Renal cortical epithelial cell (primary cell): ENCODE measurements around the gene TIMELESS. TPM values are rescaled to one million over a fixed set of nuclear protein-coding genes. Genes with fewer than 3 reads are reported as not detected.
A peak's percentile ranks its signal among the peaks of the same experiment; 100 is the strongest.
"Not testable (repeated sequence)": the region's sequence is repeated elsewhere in the genome, so short reads cannot be mapped to it uniquely, and the experiment has no call there.

ENCODE experiments used
- DNase-seq: peaks from one replicate; pipeline ENCODE4 v3.0.0-alpha.2; 2011; ENCODE audit warnings: low read depth
- total RNA-seq: library from RNA; depleted of rRNA; stranded (reverse); fragments of >200 nt; gene quantifications from 2 replicates; pipeline ENCODE4 v1.2.3, GENCODE V29; 2014

The TIMELESS gene, protein sequence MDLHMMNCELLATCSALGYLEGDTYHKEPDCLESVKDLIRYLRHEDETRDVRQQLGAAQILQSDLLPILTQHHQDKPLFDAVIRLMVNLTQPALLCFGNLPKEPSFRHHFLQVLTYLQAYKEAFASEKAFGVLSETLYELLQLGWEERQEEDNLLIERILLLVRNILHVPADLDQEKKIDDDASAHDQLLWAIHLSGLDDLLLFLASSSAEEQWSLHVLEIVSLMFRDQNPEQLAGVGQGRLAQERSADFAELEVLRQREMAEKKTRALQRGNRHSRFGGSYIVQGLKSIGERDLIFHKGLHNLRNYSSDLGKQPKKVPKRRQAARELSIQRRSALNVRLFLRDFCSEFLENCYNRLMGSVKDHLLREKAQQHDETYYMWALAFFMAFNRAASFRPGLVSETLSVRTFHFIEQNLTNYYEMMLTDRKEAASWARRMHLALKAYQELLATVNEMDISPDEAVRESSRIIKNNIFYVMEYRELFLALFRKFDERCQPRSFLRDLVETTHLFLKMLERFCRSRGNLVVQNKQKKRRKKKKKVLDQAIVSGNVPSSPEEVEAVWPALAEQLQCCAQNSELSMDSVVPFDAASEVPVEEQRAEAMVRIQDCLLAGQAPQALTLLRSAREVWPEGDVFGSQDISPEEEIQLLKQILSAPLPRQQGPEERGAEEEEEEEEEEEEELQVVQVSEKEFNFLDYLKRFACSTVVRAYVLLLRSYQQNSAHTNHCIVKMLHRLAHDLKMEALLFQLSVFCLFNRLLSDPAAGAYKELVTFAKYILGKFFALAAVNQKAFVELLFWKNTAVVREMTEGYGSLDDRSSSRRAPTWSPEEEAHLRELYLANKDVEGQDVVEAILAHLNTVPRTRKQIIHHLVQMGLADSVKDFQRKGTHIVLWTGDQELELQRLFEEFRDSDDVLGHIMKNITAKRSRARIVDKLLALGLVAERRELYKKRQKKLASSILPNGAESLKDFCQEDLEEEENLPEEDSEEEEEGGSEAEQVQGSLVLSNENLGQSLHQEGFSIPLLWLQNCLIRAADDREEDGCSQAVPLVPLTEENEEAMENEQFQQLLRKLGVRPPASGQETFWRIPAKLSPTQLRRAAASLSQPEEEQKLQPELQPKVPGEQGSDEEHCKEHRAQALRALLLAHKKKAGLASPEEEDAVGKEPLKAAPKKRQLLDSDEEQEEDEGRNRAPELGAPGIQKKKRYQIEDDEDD
- total RNA-seq: 5.2 and 8.7 TPM in 2 replicates

DNA sequence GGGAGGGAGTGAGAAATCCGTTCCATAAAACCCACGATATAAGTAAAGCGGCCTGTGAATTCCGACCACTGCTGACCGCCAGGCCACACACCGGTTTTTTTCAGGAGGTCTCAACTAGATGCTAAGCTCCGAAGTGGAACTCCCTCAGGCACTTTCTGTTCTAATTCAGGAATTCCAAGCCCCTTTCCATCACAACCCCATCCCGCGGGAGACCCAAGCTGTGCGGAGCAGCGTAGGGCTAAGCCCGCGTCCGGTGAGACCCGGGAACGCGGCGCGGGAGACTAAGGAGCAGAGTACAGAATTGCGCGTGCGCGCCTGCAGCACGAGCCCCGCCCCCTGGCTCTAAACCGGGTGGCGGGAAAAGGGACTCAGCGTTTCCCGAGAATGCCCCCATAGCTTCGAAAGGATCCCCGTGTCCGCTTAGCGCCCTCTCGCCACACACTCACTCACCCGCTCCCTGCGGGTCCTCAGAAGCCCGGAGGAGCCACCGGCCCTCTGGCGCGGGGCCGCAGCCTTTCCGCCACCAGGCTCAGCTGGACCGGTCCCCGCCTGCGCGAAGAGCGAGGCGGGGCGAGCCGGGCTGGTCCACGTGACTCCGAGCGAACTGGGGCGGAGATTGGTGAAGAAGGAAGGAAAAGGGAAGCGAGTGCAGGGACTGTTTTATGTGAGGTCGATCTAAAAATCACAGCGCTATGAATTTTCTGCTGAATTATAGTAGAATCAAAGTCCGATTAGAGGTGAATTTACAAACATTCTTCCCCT is at the start of gene TIMELESS:
Gene TIMELESS (minus strand): TSS at position 567 of the 762 bp plus-strand sequence. CDS start 15,256 bp downstream, outside the sequence.
- peak; percentile 73 for DNase-seq

DNA sequence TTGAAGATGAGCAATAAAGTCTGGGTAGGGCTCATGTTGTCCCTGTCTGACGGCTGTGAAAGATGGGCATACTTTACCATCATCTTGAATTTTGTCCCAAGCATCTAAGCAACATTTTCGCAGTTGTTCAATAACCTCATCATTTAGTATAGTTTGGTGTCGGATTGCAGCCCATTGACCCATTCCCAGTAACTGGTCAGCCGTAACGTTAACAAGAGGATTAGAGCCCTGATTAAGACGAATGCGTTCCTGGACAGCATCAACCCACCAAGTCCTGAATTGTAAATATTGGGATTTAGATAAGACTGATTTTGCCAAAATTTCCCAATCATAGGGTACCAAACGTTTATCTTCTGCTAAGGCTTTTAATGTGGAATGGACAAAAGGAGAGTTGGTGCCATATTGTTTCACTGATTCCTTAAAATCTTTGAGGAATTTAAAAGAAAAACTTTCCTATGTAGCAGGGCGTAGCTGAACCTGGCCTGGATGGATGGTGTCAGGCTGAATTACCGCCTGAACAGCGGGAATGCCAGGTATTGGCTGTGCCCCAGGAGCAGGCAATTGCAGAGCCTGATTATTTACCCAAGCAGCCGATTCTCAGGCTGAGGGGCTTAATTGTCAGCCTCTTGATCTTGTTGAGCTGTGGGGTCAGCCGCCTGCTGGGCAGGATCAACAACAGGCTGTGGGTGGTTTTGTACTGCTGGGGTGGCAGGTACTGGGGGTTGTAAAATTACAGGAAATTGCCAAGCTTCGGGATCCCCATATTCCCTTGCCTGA is 49.1 kb upstream of the TIMELESS start:
- not testable (repeated sequence) for DNase-seq

DNA sequence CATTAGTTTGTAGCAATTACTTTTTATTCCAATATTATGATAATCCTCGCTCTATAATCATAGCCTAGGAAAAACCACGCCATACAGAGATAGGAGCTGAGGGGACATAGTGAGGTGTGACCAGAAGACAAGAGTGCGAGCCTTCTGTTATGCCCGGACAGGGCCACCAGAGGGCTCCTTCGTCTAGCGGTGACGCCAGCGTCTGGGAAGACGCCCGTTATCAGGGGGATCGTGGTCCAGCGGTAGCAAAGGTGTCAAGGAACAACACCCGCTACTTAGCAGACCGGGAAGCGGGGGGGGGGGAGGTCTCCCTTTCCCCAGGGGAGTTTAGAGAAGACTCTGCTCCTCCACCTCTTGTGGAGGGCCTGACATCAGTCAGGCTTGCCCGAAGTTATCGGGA is 47.5 kb upstream of the TIMELESS start:
- not testable (repeated sequence) for DNase-seq

DNA sequence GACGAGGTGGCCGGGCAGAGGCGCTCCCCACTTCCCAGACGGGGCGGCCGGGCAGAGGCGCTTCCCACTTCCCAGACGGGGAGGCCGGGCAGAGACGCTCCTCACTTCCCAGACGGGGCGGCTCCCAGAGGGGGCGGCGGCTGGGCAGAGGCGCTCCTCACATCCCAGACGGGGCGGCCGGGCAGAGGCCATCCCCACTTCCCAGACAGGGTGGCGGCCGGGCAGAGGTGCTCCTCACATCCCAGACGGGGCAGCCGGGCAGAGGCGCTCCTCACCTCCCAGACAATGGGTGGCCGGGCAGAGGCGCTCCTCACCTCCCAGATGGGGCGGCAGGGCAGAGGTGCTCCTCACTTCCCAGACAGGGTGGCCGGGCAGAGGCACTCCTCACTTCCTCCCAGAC is 45.3 kb upstream of the TIMELESS start:
- not testable (repeated sequence) for DNase-seq

DNA sequence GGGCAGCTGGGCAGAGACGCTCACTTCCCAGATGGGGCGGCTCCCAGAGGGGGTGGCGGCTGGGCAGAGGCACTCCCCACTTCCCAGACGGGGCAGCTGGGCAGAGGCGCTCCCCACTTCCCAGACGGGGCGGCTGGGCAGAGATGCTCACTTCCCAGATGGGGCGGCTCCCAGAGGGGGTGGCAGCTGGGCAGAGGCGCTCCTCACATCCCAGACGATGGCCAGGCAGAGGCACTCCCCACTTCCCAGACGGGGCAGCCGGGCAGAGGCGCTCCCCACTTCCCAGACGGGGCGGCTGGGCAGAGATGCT is 44.8 kb upstream of the TIMELESS start:
- DNase-seq: not testable (repeated sequence)

DNA sequence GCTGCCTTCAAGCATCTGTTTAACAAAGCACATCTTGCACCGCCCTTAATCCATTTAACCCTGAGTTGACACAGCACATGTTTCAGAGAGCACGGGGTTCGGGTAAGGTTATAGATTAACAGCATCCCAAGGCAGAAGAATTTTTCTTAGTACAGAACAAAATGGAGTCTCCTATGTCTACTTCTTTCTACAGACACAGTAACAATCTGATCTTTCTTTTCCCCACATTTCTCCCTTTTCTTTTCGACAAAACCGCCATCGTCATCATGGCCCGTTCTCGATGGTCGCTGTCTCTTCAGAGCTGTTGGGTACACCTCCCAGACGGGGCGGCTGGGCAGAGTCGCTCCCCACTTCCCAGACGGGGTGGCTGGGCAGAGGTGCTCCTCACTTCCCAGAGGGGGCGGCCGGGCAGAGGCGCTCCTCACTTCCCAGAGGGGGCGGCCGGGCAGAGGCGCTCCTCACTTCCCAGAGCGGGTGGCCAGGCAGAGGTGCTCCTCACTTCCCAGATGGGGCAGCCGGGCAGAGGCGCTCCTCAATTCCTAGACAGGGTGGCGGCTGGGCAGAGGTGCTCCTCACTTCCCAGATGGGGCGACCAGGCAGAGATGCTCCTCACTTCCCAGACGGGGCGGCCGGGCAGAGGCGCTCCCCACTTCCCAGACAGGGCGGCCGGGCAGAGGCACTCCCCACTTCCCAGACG is 44.3 kb upstream of the TIMELESS start:
- not testable (repeated sequence) for DNase-seq

DNA sequence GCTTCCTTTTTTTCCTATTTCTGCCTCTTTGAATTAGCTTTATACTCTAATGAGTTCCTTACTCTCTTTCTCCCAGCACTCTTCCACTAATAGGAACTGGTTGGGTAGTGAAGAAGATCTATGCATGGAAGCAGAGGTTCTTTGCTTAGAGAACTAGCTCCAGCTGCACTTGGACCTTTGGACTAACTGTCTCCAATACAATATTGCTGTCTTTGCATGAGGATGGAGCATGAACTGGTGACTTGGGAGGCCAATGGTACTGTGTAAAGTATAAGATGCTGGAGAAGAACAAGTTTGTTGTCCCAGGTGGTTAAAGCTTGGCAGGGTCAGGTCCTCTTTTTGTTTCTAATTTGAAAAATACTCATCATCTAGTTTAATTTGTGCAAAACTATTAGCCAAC is 41.1 kb upstream of the TIMELESS start:
- DNase-seq: no peak

DNA sequence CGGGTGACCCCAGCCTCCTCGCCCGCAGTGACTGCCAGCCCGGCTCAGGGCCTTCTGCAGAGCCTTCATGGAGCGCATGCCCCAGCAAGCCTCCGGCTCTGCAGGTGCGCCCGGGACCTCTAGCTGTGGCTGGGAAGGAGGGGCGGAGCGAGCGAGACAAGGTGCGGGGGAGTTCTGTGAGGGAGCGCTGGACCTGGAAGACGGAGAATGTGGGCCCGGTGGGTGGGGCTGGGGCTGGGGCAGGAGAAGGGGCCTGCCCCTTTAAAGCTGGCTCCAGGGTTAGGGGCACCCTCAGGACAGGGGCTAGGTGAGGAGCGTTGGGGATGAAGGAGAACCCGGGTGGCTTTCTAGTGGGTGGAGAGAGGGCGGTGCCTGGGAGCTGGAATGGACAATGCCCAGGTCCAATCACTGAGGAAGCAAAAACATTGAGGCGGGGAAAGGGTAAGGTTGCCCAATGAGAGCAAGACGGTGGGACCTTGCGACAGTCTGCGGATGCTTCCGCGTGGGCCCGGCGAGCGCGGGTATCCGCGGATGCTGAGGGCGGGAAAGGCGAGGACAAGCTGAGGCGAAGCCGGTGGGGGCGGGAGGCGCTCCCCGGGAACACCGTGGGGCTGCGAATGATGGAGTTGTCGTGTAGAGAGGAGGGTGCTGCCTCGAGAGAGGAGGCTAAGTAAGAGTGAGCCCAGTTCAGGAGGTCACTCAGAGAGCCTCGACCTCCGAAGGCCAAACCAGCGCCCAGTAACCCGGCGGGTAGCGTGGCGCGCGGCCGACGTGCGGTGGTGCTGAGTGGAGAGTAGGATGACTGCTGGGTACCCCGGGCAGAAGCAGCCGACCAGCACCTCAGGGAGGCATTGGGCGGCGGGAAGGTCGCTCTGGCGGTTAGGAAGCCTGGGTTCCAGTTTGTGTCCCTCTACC is 39.1 kb upstream of the TIMELESS start, which contains the start of gene GLS2:
Gene GLS2 (minus strand): TSS at position 121 of the 915 bp plus-strand sequence. CDS start 43 bp downstream, at position 78.
- DNase-seq: peak; percentile 79

DNA sequence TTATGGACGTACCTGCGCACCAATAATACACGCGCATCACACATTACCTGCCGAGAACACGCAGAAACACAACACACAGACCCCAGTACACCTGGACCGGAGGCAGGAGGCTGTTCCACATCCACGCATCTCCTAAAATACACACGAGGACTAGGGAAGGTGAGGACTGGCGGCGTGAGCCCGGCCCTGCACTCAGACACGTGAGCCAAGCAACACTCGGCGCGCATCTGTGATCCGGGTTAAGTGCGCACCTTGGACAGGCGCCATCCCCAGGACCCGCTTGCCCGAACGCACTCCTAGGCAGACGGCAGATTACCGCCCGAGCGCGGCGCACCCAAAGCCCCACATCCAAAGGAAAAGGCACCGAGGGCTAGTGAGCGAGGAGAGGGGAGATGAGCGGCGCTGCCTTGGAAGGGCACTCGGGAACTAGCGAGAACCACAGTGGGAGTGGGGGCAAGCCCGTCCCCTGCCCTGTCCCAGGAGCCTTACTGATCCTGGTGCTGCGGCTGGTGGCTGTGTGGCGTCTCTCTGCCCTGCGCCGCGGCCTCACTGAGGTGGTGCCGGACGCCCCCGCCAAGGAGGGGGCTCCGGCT is 38.3 kb upstream of the TIMELESS start:
- DNase-seq: no peak

DNA sequence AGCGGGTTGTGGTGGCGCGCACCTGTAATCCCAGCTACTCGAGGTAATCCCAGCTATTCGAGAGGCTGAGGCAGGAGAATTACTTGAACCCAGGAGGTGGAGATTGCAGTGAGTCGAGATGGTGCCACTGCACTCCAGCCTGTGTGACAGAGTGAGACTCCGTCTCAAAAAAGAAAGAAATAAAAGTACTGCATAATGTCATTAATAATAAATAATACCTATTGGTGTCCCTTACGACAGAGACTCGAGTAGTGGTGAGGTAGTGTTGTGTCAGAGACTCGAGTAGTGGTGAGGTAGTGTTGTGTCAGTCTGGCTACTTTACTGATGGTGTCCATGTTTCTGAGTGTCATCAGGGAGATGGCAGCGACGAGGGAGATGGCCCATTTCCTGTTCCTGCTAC is 37.5 kb upstream of the TIMELESS start:
- DNase-seq: no peak

DNA sequence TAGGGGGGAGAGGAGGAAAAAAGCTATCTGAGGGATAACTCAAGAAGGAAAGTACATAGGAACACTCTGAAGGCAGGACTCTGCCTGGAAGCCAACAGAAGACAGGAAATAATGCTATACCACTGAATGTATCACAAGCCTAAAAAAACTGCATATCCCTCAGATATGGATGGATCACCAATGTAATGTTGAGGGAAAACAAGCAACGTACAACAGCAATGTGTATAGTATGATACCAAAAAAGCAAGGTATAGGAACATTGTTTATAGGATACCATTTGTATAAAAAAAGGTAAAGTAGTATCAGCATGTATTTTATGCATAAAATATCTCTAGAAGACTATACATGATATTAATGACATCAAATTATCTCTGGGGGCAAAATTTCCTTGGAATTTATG is 35.3 kb upstream of the TIMELESS start:
- no peak for DNase-seq

DNA sequence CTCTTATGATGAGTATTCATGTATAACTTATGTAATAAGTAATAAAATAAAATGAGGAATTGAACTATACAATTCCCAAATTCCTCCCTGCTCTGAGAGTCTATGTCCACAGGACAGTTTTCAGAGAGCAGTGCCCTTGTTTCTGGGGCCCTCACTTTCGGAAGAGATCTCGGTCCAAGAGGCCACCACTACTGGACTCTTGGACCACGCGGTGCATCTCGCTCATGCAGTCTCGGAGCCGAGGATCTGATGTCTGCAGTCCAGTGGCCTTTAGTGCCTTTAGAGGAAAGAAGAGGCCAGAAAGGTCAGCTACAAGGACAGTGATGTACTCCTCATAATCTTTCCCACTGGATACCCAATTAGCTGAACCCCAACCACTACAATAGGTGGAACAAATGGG is 30.4 kb upstream of the TIMELESS start:
- no peak for DNase-seq

DNA sequence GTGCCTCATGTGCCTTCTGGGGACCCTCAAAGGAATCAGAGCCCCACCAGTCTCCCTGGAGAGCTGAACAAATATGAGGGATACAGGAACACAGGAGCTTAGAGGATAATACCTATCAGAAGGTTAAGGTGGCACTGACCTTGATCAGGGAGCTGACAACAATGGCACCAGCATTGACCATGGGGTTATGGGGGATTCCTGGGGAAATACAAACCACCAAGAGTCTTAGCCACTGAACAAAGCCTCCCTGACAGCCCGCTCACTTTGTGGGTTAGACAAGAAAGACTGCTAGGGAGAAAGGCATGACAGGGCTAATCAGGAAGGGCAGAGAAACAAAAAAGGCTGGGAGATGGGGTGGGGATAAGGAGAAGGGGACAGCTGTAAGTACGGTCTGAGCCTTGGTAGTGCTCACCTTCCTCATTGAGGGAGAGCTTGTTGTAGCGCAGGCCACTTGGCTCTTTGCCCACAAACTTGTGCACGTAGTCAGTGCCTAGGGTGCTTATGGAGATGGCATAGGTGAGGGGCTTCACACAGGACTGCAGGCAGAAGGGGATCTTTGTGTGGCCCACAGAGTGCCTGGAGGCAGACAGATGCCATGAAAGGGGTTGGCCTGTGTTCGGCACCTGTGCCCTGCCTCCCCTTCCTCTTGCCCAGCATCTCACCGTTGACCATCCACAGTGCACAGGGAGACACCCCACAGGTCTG is 28.4 kb upstream of the TIMELESS start:
- no peak for DNase-seq

DNA sequence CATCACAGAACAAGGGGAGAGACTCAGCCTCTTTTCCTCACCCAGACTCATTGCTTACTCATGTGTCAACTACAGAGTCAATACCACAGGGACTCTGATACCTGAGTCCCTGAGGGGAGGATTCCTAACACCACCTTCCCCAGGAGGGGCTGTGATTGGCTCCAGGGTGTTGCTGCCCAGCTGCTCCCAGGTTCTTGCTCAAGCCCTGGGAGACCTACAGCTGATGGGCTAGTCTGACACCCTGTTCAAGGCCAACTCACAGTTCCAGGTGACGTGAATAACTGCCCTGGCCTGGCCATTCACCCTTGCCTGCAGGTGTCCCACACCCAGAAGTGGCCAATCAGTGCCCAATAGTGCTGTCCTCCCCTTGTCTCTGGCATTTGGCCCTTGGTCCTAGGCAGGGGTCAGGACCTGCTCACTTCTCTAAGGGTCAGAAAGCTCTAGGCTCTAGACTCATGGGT is 27.8 kb upstream of the TIMELESS start:
- no peak for DNase-seq

DNA sequence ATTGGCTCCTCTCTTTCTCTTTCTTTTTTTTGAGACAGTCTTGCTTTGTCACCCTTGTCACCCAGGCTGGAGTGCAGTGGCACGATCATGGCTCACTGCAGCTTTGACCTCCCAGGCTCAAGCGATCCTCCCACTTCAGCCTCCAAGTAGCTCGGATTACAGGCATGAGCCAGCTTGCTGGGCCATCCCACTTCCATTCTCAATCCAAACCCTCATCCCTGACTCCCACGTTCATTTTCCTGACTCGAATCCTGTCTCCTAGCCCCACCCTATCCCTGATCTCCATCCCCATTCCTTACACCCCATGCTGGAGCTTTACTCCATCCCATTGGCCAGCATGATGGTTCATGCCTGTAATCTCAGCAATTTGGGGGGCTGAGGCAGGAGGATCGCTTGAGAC is 26.9 kb upstream of the TIMELESS start:
- DNase-seq: no peak

DNA sequence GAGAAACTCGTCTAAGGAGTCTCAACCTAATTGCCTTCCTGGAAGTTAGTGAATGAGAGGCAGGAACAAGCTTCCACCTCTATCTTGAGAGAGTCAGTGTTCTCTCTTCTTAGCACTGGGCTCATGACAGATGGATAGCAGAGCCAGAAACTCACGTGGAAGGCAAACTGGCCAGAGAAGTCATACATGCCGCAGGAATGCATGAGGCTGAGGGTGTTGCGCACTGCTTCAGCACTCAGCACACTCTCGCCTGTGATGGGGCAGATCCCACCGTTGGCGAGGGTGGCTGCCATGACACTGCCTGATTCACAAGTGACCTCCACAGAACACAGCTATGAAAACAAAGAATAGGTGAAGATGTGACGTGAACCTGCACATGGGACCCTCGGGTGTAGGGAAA is 25.2 kb upstream of the TIMELESS start:
- no peak for DNase-seq

DNA sequence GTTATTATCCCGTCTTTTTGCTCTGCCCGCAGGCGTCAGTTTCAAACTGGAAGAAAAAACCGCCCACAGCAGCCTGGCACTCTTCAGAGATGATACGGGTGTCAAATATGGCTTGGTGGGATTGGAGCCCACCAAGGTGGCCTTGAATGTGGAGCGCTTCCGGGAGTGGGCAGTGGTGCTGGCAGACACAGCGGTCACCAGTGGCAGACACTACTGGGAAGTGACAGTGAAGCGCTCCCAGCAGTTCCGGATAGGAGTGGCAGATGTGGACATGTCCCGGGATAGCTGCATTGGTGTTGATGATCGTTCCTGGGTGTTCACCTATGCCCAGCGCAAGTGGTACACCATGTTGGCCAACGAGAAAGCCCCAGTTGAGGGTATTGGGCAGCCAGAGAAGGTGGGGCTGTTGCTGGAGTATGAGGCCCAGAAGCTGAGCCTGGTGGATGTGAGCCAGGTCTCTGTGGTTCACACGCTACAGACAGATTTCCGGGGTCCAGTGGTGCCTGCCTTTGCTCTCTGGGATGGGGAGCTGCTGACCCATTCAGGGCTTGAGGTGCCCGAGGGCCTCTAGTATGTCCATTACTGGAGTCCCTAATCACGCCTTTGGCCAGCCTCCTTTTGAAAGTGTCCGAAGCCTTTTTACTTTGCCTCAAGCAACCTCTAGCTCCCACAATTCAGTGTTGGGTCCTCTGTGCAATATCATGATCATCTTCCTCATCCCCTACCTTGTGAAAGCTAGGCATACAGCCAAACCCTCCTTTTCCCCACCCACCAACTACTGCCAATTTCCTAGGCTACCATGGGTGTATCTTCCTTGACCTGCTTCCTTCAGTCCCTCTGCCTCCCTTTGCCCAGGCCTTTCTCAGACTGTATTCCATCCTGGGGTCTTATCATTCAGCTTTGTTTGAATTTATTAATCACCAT is 20.0 kb upstream of the TIMELESS start:
- DNase-seq: no peak
